GM21825 (cell line): ENCODE results near the gene ANXA7.
"Not testable (repeated sequence)": the region's sequence is repeated elsewhere in the genome, so short reads cannot be mapped to it uniquely, and the experiment has no call there.

Experiments
- ATAC-seq: cut with Tn5 transposase; IDR thresholded peaks from one replicate; pipeline ENCODE4 v1.9.1; 2021; ENCODE audit warnings: mild to moderate bottlenecking, moderate library complexity; ENCODE audit not compliant: unreplicated experiment

Gene ANXA7

GRCh38 chr10:73340121-73340520, 73.7 kb downstream of the ANXA7 start:
- no peak for ATAC-seq

DNA sequence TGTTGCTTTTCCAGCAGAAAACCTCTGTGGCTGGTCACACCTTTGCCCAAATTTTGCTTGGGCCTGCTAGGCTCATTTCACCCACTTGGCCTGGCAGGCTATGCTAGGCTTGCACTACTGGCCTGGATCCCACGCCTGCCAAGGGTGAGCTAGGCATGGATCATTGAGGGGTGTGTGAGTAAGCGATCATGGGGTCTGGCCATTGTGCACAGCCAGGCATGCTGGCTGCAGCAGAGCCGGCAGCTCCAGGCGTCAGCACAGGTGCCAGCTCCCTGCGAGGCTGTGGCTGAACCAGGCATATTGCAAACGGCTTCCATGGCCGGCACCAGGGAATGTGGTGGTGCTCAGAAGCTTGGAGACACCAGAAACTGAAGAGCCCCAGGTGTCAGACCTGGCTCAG, 74.4 kb downstream of the ANXA7 start:
- ATAC-seq = no peak

DNA sequence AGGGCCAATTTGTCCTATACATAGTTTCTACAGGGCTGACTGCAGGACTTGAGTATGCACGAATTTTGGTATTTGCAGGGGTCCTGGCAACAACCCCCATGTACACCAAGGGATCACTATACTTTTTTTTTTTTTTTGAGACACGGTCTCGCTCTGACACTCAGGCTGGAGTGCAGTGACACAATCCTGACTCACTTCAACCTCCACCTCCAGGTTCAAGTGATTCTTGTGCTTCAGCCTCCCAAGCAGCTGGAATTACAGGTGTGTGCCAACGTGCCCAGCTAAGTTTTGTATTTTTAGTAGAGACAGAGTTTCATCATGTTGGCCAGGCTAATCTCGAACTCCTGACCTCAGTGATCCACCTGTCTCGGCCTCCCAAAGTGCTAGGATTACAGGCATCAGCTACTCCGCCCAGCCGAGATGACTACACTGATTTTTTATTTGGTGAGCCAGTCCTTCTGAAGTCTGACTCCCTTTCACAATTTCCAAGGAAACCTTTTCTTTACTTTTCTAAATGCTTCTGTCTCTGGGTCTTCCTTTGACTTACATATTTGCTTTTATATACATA, 75.0 kb downstream of the ANXA7 start:
- no peak for ATAC-seq

GRCh38 chr10:73333202-73333601, 80.7 kb downstream of the ANXA7 start:
- no peak for ATAC-seq

DNA sequence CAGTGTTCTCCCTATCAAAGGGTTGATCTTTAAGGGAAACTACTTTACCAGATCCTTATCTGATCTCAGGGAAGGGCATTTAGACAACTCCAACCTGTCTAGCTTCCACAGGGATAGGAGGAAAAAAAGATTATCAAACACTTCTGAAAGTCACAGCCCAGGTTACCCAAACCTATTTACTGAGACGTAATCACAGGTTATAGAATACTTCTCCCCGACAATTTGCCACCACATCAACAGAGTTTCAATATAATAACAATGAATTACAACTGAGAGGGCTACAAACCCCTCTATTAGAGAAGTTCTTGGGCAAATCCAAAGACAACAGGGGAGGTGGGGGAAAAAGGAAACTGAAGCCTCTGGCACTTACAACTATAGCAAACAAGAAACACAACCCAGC, 81.5 kb downstream of the ANXA7 start:
- ATAC-seq = no peak

DNA sequence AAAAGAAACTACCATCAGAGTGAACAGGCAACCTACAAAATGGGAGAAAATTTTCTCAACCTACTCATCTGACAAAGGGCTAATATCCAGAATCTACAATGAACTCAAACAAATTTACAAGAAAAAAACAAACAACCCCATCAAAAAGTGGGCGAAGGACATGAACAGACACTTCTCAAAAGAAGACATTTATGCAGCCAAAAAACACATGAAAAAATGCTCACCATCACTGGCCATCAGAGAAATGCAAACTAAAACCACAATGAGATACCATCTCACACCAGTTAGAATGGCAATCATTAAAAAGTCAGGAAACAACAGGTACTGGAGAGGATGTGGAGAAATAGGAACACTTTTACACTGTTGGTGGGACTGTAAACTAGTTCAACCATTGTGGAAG, 85.3 kb downstream of the ANXA7 start:
- not testable (repeated sequence) for ATAC-seq

DNA sequence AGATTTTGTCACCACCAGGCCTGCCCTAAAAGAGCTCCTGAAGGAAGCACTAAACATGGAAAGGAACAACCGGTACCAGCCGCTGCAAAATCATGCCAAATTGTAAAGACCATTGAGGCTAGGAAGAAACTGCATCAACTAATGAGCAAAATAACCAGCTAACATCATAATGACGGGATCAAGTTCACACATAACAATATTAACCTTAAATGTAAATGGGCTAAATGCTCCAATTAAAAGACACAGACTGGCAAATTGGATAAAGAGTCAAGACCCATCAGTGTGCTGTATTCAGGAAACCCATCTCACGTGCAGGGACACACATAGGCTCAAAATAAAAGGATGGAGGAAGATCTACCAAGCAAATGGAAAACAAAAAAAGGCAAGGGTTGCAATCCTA, 88.6 kb downstream of the ANXA7 start:
- not testable (repeated sequence) for ATAC-seq
